ENCODE measurements around the gene IST1.
"Not testable (repeated sequence)": the region's sequence is repeated elsewhere in the genome, so short reads cannot be mapped to it uniquely, and the experiment has no call there.

Gene IST1

GRCh38 chr16:71894921-71895678, at the start of gene IST1:
Gene IST1 (plus strand): TSS chr16:71895531. CDS start chr16:71915641, 20,110 bp downstream.
- DNase-seq (ENCODE audit: low spot score): peak; percentile 96

GRCh38 chr16:71845639-71846430, 49.5 kb upstream of the IST1 start, which contains the start of gene ATXN1L:
Gene ATXN1L (plus strand): TSS chr16:71845976. CDS start chr16:71849741, 3,765 bp downstream.
- peak; percentile 97 for DNase-seq (ENCODE audit: low spot score)

- DNase-seq (ENCODE audit: low spot score): no peak
These were observed 48.9 kb upstream of the IST1 start for GRCh38 chr16:71846431-71846830.

GRCh38 chr16:71847096-71847495, 48.2 kb upstream of the IST1 start:
- no peak for DNase-seq (ENCODE audit: low spot score)

DNA sequence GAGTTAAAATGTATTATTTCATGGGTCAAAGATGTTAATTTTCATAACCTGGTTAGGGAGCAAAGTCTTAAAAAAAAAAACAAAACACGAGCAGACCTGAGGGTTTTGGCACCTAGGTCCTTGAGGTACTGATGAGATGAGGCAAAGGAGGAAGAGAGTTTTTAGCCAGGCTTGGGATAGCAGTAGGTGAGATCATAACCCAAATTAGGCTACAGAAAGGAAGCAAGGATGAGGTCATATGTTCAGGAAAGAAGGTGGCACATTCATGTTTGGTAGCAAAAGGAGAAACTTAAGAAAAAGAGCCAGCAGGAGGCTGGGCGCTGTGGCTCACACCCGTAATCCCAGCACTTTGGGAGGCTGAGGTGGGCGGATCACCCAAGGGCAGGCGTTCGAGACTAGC, 46.7 kb upstream of the IST1 start:
- no peak for DNase-seq (ENCODE audit: low spot score)

DNA sequence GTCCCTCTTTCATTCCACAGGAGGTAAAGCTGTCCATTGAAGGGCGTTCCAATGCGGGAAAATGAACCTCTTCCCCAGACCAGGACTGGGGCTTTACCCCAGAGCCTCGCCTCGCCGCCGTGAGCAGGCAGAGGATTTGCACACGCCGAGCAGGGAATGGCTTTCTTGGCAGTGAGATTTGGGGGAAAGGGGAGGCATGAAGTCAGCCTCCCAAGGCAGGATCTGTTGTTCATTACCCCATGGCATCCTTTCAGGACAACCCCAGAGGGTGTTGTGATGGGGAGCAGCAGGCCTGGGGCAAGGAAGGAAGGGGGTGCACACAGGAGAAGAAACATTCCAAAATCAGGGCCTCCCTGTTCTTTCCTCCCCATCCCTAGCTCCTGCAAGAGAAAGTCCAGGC, 43.6 kb upstream of the IST1 start:
- DNase-seq (ENCODE audit: low spot score): no peak

GRCh38 chr16:71852158-71852557, 43.2 kb upstream of the IST1 start:
- no peak for DNase-seq (ENCODE audit: low spot score)

DNA sequence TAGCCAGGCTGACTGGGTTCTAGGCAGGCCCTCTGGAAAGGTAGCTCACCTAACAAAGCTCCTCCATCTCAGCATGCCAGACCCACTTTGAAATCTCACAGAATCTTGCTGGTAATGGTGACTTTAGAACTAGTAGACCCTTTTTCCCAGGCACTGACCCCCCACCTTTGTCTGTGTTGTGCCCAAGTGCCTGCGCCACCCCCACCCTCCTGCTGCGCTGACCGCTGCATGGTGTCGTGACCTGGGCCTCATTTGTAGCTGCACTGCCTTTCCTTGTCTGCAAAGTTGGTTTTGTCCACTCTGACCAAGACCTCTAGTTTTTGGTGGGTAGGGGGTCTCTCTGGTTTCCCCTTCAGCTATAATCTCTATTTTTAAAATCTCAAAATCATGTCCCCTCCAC, 42.8 kb upstream of the IST1 start:
- DNase-seq (ENCODE audit: low spot score): no peak

DNA sequence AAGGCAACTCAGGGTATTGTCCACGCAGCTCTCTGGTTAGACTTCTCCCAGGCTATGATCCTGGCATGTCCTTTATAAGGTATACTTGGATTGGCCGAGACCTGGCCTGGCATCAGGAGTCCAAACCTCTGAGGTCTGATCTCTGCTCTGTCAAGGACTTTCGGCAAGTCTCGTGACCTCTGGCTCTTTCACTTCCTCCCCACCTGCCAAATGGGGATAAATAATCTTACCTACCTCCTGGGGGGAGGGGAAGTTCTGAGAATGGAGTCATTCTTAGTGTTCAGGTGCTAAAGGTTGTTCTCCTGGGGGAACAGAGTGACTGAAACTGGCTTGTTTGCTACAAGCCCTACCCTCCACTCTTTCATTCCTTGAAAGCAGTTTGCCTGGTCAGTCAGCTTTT, 41.9 kb upstream of the IST1 start:
- no peak for DNase-seq (ENCODE audit: low spot score)

- no peak for DNase-seq (ENCODE audit: low spot score)
These were observed 40.9 kb upstream of the IST1 start for GRCh38 chr16:71854369-71854948.

- no peak for DNase-seq (ENCODE audit: low spot score)
These were observed 39.2 kb upstream of the IST1 start for GRCh38 chr16:71855937-71856662.

DNA sequence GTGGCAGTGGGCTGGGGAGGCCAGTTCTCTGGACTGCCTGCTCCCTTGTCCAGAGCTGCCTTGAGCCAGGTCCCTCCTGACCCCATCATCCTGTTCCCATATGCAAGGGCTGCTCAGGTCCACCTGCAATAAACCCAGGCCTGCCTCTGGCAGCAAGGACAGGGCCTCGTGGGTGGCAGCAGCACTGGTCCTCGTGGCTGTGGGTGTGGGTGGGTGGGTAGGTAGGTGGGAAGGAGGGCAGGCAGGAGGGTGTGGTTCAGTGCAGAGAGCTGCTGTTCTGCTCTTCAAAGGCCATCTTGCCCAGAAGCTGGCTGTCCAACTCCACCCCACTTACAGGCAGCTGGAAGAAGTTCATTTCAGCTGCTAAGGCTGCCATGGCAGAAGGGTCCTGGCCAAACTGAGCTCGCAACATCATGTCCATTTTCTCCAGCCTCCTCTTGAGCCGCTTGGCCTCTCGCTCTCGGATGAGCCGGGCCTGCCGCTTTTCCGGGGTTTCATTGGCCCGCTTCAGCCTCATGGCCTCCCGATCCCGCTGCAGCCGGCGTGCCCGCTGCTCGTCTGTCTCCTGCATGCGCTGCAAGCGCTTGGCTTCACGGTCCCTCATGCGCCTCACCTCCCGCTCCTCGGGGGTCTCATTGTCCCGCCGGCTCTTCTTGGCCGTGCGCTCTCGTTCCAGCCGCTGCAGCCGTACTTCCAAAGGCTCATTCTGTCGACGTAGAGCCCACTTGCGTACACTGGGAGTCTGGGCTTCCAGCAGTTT, 35.4 kb upstream of the IST1 start:
- DNase-seq (ENCODE audit: low spot score): no peak

DNA sequence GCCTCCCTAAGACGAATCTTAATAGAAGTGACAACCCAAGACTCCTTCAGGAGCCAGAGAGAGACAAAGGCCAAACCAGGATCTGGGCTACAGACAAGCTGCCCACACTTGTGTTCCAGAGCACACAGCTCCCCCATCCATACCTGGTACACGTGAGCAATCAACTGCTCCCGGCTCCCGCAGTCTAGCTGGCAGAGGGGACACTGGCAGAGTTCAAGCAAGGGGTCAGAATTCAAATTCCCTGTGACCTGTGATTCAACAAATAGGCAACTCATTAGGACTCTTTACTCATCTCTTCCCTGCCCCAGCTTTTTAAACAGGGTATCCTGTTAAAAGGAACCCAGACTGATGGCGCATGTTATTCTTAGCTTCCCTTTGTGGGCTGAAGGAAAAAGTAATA, 31.3 kb upstream of the IST1 start:
- DNase-seq (ENCODE audit: low spot score): no peak

- DNase-seq (ENCODE audit: low spot score): no peak
These were observed 30.0 kb upstream of the IST1 start for GRCh38 chr16:71865173-71865863.

DNA sequence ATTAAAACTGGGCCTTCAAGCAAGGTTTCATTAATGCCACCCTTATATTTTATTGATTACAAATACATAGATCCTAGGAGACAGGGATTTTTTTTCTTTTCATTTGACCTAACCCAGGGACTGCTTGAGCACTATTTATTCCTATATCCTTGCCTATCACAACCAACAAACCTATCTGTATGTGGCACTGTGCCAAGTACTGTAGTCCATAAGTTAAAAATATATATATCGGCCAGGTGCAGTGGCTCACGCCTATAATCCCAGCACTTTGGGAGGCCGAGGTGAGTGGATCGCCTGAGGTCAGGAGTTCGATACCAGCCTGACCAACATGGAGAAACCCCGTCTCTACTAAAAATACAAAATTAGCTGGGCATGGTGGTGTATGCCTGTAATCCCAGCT, 28.2 kb upstream of the IST1 start:
- not testable (repeated sequence) for DNase-seq (ENCODE audit: low spot score)

- no peak for DNase-seq (ENCODE audit: low spot score)
These were observed 27.4 kb upstream of the IST1 start for GRCh38 chr16:71867939-71868338.

GRCh38 chr16:71869089-71869488, 26.2 kb upstream of the IST1 start:
- no peak for DNase-seq (ENCODE audit: low spot score)

GRCh38 chr16:71870818-71871217, 24.5 kb upstream of the IST1 start:
- no peak for DNase-seq (ENCODE audit: low spot score)

DNA sequence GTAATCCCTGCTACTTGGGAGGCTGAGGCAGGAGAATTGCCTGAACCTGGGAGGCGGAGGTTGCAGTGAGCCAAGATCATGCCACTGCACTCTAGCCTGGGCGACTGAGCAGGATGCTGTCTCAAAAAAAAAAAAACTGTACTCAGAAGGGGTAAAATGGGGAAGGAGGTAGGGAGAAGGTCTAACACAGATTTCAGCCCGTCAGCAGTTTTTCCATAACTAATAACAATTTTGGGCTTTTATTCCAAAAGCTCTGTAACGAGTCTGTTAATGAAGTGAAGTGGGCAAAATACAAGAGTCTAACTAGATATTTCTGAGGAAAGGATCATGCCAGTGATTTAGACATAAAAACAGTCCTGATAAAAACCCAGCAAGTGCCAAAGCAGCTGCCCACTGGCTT, 22.1 kb upstream of the IST1 start:
- no peak for DNase-seq (ENCODE audit: low spot score)

- DNase-seq (ENCODE audit: low spot score): no peak
These were observed 16.4 kb upstream of the IST1 start for GRCh38 chr16:71878911-71879310.

- no peak for DNase-seq (ENCODE audit: low spot score)
These were observed 15.2 kb upstream of the IST1 start for GRCh38 chr16:71880176-71880575.

Data from HuH-7.5 (cell line).